Measurements from ENCODE around the gene DPEP2. TPM values are rescaled to one million over a fixed set of nuclear protein-coding genes. Genes with fewer than 3 reads are reported as not detected.
"Not testable (repeated sequence)": the region's sequence is repeated elsewhere in the genome, so short reads cannot be mapped to it uniquely, and the experiment has no call there.

Gene DPEP2
- total RNA-seq, 6 experiments from 2014 or later, result 0.93 to 2.3 (median 1.6) TPM

- Histone ChIP-seq H3K9me3 (no peaks in the 10 kb centered on the region), H3K4me1 (peaks cover 0 to 19% (median 10%) of the 10 kb centered on the region in 4 donors), H3K27ac (no peak overlapping the region), H3K27me3 (no peaks in the 10 kb centered on the region), H3K36me3 (no peaks in the 10 kb centered on the region), H3K4me3 (no peak overlapping the region)
- TF ChIP-seq, protein P1, sequence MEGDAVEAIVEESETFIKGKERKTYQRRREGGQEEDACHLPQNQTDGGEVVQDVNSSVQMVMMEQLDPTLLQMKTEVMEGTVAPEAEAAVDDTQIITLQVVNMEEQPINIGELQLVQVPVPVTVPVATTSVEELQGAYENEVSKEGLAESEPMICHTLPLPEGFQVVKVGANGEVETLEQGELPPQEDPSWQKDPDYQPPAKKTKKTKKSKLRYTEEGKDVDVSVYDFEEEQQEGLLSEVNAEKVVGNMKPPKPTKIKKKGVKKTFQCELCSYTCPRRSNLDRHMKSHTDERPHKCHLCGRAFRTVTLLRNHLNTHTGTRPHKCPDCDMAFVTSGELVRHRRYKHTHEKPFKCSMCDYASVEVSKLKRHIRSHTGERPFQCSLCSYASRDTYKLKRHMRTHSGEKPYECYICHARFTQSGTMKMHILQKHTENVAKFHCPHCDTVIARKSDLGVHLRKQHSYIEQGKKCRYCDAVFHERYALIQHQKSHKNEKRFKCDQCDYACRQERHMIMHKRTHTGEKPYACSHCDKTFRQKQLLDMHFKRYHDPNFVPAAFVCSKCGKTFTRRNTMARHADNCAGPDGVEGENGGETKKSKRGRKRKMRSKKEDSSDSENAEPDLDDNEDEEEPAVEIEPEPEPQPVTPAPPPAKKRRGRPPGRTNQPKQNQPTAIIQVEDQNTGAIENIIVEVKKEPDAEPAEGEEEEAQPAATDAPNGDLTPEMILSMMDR (IDR thresholded peaks at IDR 0.05), result no peak
- no peak for TF ChIP-seq POLR2A (IDR thresholded peaks at IDR 0.05)
- WGBS (ENCODE audit: insufficient coverage, low coverage, low lambda C conversion rate, missing lambda C conversion rate), result no CpG with 5 or more reads among the region's 10 CpGs
- DNase-seq, result no peak
- no peak for ATAC-seq
- intact Hi-C loops (cut with DNase I), result no loop called here
These were observed 22.2 kb upstream of the DPEP2 start for GRCh38 chr16:68021490-68021889.

- WGBS (ENCODE audit: insufficient coverage, low coverage, low lambda C conversion rate, missing lambda C conversion rate), result 53% methylated on average over 7 of the region's 8 CpGs
- intact Hi-C loops (cut with DNase I), result no loop called here
- Histone ChIP-seq H3K4me1 (peaks cover 0 to 18% (median 9%) of the 10 kb centered on the region in 4 donors), H3K27me3 (no peaks in the 10 kb centered on the region), H3K36me3 (no peaks in the 10 kb centered on the region), H3K9me3 (no peaks in the 10 kb centered on the region), H3K27ac (no peak overlapping the region), H3K4me3 (no peak overlapping the region)
- ATAC-seq (no peak), DNase-seq (peak in 1 of 3 donors; percentile 18)
- TF ChIP-seq POLR2A (IDR thresholded peaks at IDR 0.05), result no peak
- TF ChIP-seq, protein P1 (IDR thresholded peaks at IDR 0.05), result no peak
These were observed 19.9 kb upstream of the DPEP2 start for GRCh38 chr16:68019167-68019680.

DNA sequence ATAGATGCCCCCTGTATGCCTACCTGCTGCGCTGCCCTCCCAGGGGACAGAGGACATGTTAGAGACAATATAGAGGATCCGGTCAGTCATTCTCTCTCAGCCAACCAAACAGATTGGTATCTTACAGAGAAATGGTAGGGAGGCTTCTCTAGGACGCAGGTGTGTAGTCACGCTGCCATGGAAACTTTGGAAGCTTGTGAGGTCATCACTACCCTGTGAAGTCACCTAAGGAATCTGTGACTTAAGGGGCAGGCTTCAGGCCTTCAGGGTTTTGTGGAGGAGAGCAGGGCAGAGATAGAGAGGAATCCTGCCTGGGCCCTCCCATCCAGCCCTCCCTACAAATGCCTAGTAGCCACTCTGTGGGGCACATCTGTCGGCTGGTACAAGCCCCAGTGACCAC, 16.4 kb upstream of the DPEP2 start, which contains the start of gene DPEP2NB:
Gene DPEP2NB, minus strand, starts transcription at position 231 of the 400 bp plus-strand sequence. Its CDS starts 141 bp downstream, at position 90.
- 70% methylated on average over 2 of the region's 5 CpGs for WGBS (ENCODE audit: insufficient coverage, low coverage, low lambda C conversion rate, missing lambda C conversion rate)
- Histone ChIP-seq H3K36me3 (no peaks in the 10 kb centered on the region), H3K4me1 (no peaks in the 10 kb centered on the region), H3K27ac (no peak within 1 kb of the TSS), H3K9me3 (no peaks in the 10 kb centered on the region), H3K27me3 (no peaks in the 10 kb centered on the region), H3K4me3 (no peak within 1 kb of the TSS)
- no peak for ATAC-seq
- no peak for DNase-seq
- intact Hi-C loops (cut with DNase I), result no loop called here
- TF ChIP-seq POLR2A (IDR thresholded peaks at IDR 0.05), result no peak
- TF ChIP-seq, protein P1 (IDR thresholded peaks at IDR 0.05), result no peak

DNA sequence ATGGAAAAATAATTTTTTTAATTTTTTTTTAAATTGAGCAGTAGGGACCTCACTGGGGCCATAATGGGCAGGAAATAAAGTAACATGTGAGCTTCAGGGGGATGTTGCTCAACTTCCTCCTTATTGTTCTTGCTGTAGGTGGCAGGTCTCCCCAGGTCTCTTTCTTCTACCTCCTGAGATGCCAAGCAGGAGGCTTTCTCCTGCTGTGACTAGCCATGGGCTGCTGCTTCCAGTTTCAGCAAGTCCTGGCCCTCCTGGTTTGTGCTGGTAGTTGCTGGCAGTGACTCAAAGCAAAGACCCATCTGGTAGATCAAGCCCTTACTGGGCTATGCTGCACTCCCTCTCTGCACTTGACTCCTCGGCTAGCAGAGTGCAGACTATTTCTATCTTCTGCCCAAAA, 14.2 kb upstream of the DPEP2 start:
- Histone ChIP-seq H3K27ac (peak overlapping the region in 1 of 3 donors; percentile 33), H3K4me1 (no peaks in the 10 kb centered on the region), H3K9me3 (no peaks in the 10 kb centered on the region), H3K4me3 (no peak overlapping the region), H3K27me3 (no peaks in the 10 kb centered on the region), H3K36me3 (no peaks in the 10 kb centered on the region)
- TF ChIP-seq POLR2A (IDR thresholded peaks at IDR 0.05), result no peak
- TF ChIP-seq, protein P1 (IDR thresholded peaks at IDR 0.05), result no peak
- ATAC-seq, result peak; percentile 31 to 65 (median 52)
- 20% methylated on average over 1 of the region's 1 CpG for WGBS (ENCODE audit: insufficient coverage, low coverage, low lambda C conversion rate, missing lambda C conversion rate)
- intact Hi-C loops (cut with DNase I), result no loop called here
- no peak for DNase-seq

DNA sequence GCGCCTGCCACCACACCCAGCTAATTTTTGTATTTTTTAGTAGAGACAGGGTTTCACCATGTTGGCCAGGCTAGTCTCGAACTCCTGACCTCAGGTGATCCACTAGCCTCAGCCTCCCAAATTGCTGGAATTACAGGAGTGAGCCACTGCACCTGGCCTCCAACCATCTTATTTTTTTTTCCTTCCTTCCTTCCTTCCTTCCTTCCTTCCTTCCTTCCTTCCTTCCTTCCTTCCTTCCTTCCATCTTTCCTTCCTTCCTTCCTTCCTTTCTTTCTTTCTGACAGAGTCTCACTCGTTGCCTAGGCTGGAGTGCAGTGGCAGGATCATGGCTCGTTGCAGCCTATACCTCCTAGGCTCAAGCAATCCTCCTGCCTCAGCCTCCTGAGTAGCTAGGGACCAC, 10.6 kb upstream of the DPEP2 start:
- DNase-seq; H3K4me3 ChIP-seq; H3K27ac ChIP-seq; intact Hi-C loops (cut with DNase I); ATAC-seq; H3K27me3 ChIP-seq; H3K4me1 ChIP-seq; H3K9me3 ChIP-seq; H3K36me3 ChIP-seq: not testable (repeated sequence)
- 68% methylated on average over 4 of the region's 4 CpGs for WGBS (ENCODE audit: insufficient coverage, low coverage, low lambda C conversion rate, missing lambda C conversion rate)
